ENCODE data around the gene SLC25A53. TPM values are rescaled to one million over a fixed set of nuclear protein-coding genes. Genes with fewer than 3 reads are reported as not detected.

The SLC25A53 gene
- total RNA-seq, 4 donors from 2014 or later, result 17.1 to 23.3 TPM; not detected in 2

DNA sequence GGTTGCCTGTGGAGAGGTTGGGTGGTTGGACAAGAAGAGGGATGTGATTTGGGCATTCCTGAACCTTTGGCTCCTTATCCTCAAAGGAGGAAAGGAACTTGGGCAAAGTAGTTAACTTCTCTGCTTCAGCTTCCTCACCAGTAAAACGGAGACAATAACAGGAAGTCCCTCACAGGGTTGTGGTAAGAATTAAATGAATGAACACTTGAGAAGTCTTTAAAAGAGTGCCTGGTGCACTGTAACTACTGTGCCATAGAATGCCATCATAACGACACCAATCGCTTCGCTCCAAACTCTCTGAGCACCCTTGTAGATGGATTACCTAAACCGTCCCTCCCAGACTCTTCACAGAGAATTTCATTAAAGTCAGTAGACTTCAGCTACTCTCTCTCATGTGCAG is 34.0 kb downstream of the SLC25A53 start:
- no peak overlapping the region for H3K27ac ChIP-seq

DNA sequence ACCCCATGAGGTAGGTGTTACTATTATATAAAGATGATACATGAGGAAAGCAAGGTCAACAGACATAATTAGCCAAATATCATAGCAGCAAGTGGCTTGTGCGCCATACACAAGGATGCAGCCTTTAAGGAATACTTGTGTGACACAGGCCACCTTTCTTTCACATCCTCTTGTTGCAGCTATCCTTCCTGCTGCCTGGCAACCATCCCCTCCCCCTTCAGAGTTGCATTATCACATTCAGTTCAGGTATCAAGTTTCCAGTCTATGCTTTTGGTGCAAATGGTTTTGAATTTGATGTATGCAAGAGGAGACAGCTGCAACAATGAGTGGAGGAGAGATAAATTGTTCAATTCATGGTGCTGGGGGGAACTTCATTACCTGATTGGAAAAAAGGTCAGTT is 38.0 kb downstream of the SLC25A53 start:
- Histone ChIP-seq H3K4me1 (no peaks in the 10 kb centered on the region), H3K4me3 (no peak overlapping the region), H3K9me3 (no peaks in the 10 kb centered on the region), H3K27ac (no peak overlapping the region), H3K36me3 (no peaks in the 10 kb centered on the region), H3K27me3 (no peaks in the 10 kb centered on the region)
- TF ChIP-seq POLR2A (IDR thresholded peaks at IDR 0.05) (no peak), POLR2AphosphoS5 (IDR thresholded peaks at IDR 0.05) (no peak), EP300 (IDR thresholded peaks at IDR 0.05; ENCODE audit: low read depth) (no peak), CTCF (IDR thresholded peaks at IDR 0.05) (no peak)
- DNase-seq, result no peak
- intact Hi-C loops (cut with DNase I; ENCODE audit: low total_unique reads) (no loop called here), in situ Hi-C loops (cut with MboI; ENCODE audit: low pct_ligation_motif_present in 1 of 4, low pct_unique_long_range_greater_than_20kb in 1 of 4, low sequenced_read_pairs in 3 of 4) (no loop called here)
- 90% methylated on average over 1 of the region's 1 CpG; no CpG with 5 or more reads in 1 of the 2 donors for WGBS, 2 donors (ENCODE audit: low coverage in 1 of 2)

More for the DNA sequence above, 34.0 kb downstream of the SLC25A53 start:
- H3K4me3 ChIP-seq, result no peak overlapping the region
- no peaks in the 10 kb centered on the region for H3K27me3 ChIP-seq
- no peaks in the 10 kb centered on the region for H3K4me1 ChIP-seq
- H3K36me3 ChIP-seq, result no peaks in the 10 kb centered on the region
- in situ Hi-C loops (cut with MboI; ENCODE audit: low pct_ligation_motif_present in 1 of 4, low pct_unique_long_range_greater_than_20kb in 1 of 4, low sequenced_read_pairs in 3 of 4) (no loop called here), intact Hi-C loops (cut with DNase I; ENCODE audit: low total_unique reads) (no loop called here)
- DNase-seq, result no peak
- H3K9me3 ChIP-seq, result no peaks in the 10 kb centered on the region
- 65% methylated on average over 5 of the region's 5 CpGs; no CpG with 5 or more reads in 1 of the 2 donors for WGBS, 2 donors (ENCODE audit: low coverage in 1 of 2)
- TF ChIP-seq EP300 (IDR thresholded peaks at IDR 0.05; ENCODE audit: low read depth) (no peak), POLR2AphosphoS5 (IDR thresholded peaks at IDR 0.05) (no peak), POLR2A (IDR thresholded peaks at IDR 0.05) (no peak), CTCF (IDR thresholded peaks at IDR 0.05) (no peak)

DNA sequence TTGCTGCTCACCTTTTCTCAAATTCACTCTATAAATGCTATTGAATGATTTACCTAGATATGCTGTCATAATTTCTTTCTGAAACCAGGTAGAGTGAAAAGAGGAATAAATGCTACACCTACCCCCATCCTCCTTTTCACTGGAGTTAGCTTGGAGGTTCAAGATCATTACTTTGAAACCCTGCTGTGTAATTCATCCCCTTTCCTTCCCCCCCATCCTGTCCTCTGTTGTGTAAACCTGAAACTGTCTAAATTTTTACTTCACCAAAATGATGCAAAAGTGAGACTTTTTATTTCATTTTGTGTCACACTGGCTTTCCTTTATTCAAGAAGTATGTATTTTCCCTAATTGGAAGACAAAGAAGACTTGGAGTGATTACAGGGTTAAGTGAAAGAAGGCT is 39.0 kb downstream of the SLC25A53 start:
- H3K27ac ChIP-seq, result no peak overlapping the region
- TF ChIP-seq POLR2A (IDR thresholded peaks at IDR 0.05), result no peak
- no peak for TF ChIP-seq CTCF (IDR thresholded peaks at IDR 0.05)
- no peak for TF ChIP-seq EP300 (IDR thresholded peaks at IDR 0.05; ENCODE audit: low read depth)
- TF ChIP-seq POLR2AphosphoS5 (IDR thresholded peaks at IDR 0.05), result no peak
- H3K36me3 ChIP-seq, result no peaks in the 10 kb centered on the region
- in situ Hi-C loops (cut with MboI; ENCODE audit: low pct_ligation_motif_present in 1 of 4, low pct_unique_long_range_greater_than_20kb in 1 of 4, low sequenced_read_pairs in 3 of 4), result no loop called here
- no peak overlapping the region for H3K4me3 ChIP-seq
- no peaks in the 10 kb centered on the region for H3K9me3 ChIP-seq
- H3K4me1 ChIP-seq, result peaks cover 0 to 3% (median 0%) of the 10 kb centered on the region in 4 donors
- no peak for DNase-seq
- intact Hi-C loops (cut with DNase I; ENCODE audit: low total_unique reads), result no loop called here
- H3K27me3 ChIP-seq, result no peaks in the 10 kb centered on the region

- H3K4me3 ChIP-seq, result peak overlapping the region in 3 of 4 donors; percentile 40 to 66 (median 46)
- H3K27ac ChIP-seq, result peak overlapping the region; percentile 31 to 80 (median 77)
- H3K36me3 ChIP-seq, result no peaks in the 10 kb centered on the region
- H3K4me1 ChIP-seq, result peaks cover 0 to 3% (median 0%) of the 10 kb centered on the region in 4 donors
- in situ Hi-C loops (cut with MboI; ENCODE audit: low pct_ligation_motif_present in 1 of 4, low pct_unique_long_range_greater_than_20kb in 1 of 4, low sequenced_read_pairs in 3 of 4) (no loop called here), intact Hi-C loops (cut with DNase I; ENCODE audit: low total_unique reads) (no loop called here)
- H3K27me3 ChIP-seq, result peaks cover 4% of the 10 kb centered on the region
- peak; percentile 53 for DNase-seq
- TF ChIP-seq POLR2AphosphoS5 (IDR thresholded peaks at IDR 0.05) (no peak), CTCF (IDR thresholded peaks at IDR 0.05) (peak in 4 of 5 experiments; percentile 32 to 44 (median 36))
- 36% methylated on average over 24 of the region's 24 CpGs; no CpG with 5 or more reads in 1 of the 2 donors for WGBS, 2 donors (ENCODE audit: low coverage in 1 of 2)
- no peaks in the 10 kb centered on the region for H3K9me3 ChIP-seq
Observed at GRCh38 chrX:104113222-104113965, 43.4 kb downstream of the SLC25A53 start.

Data from transverse colon (tissue), 4 donors.